Stimulated activated CD8-positive, alpha-beta memory T cell treated with anti-CD3 and anti-CD28 coated beads, Interleukin-12 subunit alpha, Interleukin-12 subunit beta, amount 100 ng/mL, for 1 hour (primary cell): ENCODE measurements around the gene PBX2.
A peak's percentile ranks its signal among the peaks of the same experiment; 100 is the strongest.
"Not testable (repeated sequence)": the region's sequence is repeated elsewhere in the genome, so short reads cannot be mapped to it uniquely, and the experiment has no call there.

Experiments
- DNase-seq: peaks from one replicate; pipeline ENCODE4 v3.0.0-alpha.2; 2020; ENCODE audit warnings: low read depth

The PBX2 gene

DNA sequence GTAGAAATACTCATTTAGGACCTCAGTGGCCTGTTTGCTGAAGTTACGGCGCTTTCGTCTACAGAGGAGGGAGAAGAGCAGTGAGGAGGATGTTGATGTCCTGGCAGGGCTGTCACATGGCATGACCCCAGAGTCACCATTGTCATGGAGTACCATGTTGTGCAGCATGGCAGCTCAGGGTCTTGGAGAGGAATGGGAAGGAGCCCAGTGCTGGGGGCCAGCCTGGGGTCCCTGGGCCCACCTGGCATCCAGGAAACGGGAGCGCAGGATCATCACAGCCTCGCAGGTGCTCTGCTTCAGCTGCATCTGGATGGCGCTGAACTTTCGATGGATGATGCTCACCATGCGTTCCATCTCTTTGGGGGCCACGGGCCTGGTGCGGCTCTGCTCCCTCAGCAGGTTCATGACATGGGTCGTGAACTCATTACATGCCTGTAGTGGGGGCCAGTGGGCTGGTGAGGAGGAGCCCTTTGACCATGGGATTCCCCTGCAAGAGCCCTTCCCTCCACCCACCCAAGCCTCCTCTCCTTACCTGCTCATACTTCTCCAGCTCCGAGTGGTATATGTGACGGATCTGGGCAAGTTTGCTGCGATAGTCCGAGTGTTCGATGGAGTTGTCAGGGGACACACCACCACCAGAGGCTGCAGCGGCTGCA lies 2.1 kb downstream of the PBX2 start:
- not testable (repeated sequence) for DNase-seq

DNA sequence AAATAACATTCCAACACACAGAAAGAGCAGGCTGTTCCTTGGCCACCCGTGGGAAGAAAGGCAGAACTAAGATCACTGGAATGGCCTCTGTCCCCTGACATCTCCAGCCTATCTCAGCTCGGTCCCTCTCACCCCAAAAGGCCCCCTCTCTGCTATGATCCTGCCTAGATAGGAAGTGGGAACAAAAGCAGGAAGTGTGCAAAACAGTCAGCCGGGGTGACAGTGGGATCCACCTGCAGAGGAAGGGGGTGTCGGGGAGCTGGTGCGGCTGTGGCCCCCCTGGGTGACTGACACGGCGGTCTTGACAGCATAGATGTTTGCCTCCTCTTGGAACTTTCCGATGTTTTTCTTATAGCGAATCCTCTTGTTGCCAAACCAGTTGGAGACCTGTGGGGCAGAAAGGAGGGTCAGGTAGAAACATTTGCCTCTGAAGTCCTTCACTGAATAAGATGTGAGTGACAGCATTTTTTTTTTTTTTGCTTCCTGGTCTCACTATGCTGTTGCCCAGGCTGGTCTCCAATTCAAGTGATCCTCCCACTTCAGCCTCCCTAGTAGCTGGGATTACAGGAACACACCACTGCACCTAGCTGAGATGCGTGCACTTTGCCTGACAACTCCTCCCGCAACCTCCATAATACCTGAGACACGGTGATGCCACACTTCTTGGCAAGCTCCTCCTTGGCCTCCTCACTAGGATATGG lies 2.8 kb downstream of the PBX2 start:
- no peak for DNase-seq

DNA sequence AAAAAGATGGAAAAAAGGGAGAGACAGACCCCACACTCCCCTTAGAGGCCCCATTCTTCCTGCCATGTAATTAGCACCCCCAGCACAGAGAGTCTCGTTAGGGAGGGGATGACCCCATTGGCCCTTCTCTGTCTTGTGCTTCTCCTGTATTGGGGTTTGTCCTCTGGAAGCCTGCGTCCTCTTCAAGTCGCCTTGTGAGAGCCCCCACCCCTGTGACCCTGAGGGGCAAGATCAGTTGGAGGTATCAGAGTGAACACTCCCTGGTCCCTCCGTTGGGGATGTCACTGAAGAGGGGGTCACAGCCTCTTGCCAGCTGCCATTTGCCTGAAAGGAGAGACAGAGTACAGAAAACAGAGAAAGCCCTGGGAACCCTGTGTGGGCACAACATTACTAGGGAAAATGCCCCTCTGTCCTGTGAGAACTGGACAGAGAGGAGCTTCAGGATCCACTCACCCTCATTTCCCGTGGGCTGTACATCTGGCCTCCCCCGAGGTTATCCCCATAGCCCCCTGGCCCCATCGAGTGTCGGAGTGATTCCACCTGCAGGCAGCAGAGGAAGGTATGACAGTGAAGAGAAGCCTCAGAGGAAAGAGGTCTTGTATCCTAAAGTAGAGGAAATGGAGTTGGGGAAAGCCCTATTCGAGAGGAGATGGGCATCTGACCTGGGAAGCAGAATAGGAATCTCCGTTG lies 3.7 kb downstream of the PBX2 start:
- DNase-seq: not testable (repeated sequence)

GRCh38 chr6:32185681-32186131 lies 4.3 kb downstream of the PBX2 start:
- not testable (repeated sequence) for DNase-seq

DNA sequence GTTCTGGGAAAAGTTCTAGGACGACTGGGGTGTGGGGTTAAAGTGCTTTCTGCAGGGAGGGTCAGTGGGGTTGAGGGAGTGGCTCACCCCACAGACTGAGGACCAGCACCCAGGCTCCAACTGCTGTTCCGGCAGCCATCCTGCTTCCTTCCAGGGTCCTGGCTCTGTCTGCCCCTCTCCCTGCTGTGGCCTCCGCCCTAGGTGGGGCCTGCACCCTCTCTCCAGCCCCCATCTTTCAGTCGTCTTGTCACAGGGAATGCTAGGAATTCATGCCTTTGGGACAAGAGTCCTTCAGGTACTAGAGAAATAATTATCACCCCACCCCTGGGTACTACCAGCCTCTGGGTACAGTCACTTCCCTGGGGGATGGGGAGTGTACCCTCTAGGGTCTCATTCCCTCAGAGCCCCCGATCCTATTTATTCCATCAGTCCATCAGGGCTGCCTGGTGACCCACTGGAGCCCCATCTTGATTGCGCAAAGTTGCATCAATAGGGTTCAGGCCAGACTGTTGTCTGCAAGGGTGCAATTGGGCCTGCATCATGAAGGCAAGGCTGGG lies 5.8 kb downstream of the PBX2 start, which contains the start of gene AGER:
TSS of gene AGER (minus strand) at position 170 of the 557 bp plus-strand sequence. CDS start at position 139, 31 bp downstream.
- DNase-seq: no peak

GRCh38 chr6:32183483-32184083 lies 6.4 kb downstream of the PBX2 start:
- DNase-seq: no peak

DNA sequence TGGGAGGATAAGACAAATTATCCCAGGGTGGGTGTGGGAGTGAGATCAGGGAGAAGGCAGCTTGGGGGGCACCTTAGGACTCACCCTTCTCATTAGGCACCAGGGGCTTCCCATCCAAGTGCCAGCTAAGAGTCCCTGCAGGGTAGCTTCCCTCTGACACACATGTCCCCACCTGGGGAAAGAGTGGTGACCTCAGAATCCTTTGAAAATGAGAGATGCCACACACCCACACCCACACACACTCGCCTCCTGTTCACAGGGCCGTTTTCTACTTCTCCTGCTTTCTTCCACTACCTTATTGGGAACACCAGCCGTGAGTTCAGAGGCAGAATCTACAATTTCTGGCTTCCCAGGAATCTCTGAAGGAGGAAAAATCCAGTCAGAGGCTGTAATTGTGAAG lies 7.0 kb downstream of the PBX2 start:
- DNase-seq: no peak

DNA sequence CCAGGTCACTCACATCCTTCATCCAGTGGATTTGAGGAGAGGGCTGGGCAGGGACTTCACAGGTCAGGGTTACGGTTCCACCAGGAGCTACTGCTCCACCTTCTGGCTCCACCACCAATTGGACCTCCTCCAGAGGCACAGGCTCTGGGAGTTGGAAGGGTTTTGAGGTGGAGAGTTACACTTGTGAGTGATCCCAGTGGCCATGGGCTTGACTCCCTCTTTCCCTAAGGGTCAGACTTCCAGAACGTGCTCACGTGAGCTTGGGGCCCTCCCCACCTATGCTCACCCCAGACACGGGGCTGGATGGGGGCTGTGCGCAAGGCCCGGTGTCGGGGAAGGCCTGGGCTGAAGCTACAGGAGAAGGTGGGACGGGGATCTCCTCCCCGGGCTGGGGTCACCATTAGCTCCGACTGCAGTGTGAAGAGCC lies 7.4 kb downstream of the PBX2 start:
- DNase-seq: no peak

DNA sequence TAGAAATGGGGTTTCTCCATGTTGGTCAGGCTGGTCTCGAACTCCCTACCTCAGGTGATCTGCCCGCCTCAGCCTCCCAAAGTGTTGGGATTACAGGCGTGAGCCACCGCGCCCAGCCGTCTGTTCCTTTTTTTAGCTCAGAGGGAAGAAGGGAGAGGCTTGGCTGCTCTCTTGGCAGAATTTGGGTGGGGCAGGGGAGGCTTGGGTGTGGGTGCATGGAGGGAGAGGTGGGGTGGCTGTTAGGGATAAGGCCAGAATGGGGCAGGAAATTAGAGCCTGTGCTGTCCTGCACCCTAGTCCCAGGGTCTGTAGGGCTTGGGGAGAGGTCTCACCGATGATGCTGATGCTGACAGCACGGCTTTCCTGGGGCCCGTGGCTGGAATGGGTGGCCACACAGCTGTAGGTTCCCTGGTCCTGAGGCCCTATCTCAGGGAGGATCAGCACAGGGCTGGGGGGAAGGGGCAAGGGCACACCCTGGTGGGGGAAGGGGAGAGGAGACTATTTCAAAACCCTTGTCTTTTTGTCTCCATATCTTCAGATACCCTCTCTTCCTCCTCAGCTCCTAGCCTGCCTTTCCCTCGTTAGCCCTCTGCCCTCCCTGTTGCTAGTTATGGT lies 8.0 kb downstream of the PBX2 start:
- DNase-seq: no peak

- DNase-seq: no peak
These were observed 8.8 kb downstream of the PBX2 start for GRCh38 chr6:32181148-32181702.

- no peak for DNase-seq
These were observed 10.1 kb downstream of the PBX2 start for GRCh38 chr6:32179766-32180405.

GRCh38 chr6:32178547-32179440 lies 11.2 kb downstream of the PBX2 start:
- DNase-seq: no peak

DNA sequence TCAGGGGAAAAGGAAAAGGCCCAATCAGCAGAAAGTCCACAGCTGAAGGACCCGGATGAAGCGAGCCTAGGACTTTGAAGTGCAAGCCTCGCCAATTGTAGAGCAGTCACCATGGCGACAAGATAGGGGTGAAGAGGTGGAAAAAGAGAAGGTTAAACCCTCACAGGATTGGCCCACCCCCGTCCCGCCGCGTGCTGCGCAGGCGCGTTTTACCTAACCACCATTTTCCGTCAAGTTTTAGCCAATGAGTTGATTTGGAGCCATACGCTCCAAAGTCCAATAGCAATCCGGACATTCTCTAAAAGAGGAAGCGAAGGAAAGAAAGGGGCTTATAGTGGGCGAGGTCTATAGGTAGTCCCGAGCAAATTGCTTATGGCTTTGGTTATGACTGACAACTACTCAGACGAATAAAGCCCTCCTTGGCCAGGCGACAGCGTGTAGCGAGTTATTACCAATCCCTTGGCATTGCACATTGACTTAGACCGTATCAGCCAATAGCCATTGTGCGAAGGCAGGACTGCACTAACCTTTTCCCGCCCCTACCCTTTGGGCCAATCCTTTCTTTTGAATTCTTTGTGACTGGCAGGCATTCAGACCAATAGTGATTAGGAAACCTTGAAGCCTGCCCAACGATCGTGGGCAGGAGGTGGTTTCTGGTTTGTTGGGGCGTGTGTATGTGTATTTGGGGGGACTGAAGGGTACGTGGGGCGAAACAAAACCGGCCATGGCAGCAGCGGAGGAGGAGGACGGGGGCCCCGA lies 12.0 kb downstream of the PBX2 start, which contains the start of gene RNF5:
TSS of gene RNF5 (plus strand) at position 618 of the 759 bp plus-strand sequence. CDS start at position 725, 107 bp downstream.
- peak; percentile 90 for DNase-seq

DNA sequence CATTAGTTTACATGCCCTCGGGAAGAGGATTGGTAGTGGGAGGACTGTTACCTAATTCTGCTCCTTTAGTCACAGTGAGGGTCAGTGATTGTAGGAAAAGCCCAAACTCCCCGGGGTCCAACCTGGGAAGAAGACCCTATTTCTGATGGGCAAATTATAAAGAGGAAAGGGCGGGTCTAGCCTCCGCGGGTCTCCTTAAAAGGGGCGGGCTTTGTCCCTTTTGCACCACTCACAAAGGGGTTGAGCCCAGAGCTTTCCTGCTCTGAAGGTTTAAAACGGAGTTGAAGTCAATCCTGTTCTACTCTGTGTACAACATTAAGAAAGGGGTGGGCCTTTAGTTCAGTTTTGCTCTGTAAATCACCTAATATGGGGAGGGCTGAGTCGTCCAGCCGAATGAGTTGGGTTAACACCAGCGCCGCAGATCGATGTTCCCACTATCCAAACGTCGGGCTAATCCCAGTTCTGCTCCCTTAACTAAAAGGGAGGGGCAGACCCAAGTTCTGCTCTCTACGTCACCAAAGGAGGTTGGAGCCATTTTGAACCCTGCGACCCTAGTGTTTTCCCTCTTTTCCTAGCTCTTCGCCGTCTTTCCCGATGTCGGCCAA lies 12.7 kb downstream of the PBX2 start:
- no peak for DNase-seq

GRCh38 chr6:32176476-32177182 lies 13.4 kb downstream of the PBX2 start:
- no peak for DNase-seq

- peak; percentile 92 for DNase-seq
These were observed 14.1 kb downstream of the PBX2 start, which contains the start of gene AGPAT1 for GRCh38 chr6:32175711-32176475. Gene AGPAT1, minus strand, starts transcription at chr6:32176084. Its CDS starts 4,588 bp downstream, at chr6:32171496.

DNA sequence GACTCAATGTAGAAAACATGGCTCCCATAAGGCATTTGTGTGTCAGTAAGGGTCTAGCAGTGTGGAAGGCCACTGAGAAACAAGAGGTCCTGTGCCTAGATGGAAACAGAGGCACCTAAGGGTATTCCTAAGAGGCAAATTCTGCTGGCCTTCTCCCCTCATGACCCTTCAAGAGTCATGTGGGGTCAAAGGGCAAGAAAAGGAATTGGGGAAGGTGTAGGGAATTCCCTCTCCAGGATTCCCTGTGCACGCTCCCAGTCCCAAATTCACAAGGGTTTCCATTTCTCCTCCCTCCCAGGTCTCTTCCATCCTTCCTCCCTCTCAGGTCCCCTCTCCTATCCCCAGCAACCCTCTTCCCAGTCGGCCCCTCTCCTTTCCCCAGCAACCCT lies 14.7 kb downstream of the PBX2 start:
- DNase-seq: no peak
